ENCODE results near the gene HCRTR2. TPM values are rescaled to one million over a fixed set of nuclear protein-coding genes. Genes with fewer than 3 reads are reported as not detected.
"Not testable (repeated sequence)": the region's sequence is repeated elsewhere in the genome, so short reads cannot be mapped to it uniquely, and the experiment has no call there.

The HCRTR2 gene
- total RNA-seq, 1 donor from 2014 or later = 0.27 TPM

- no peak for TF ChIP-seq CTCF (conservative IDR thresholded peaks at IDR 0.05)
These were observed 32.7 kb upstream of the HCRTR2 start for GRCh38 chr6:55141611-55142010.

GRCh38 chr6:55142610-55143009 lies 31.7 kb upstream of the HCRTR2 start:
- Mint-ChIP-seq H3K4me1 (ENCODE audit: unreplicated experiment) (no peaks in the 10 kb centered on the region), H3K9me3 (peaks cover 5% of the 10 kb centered on the region), H3K36me3 (no peaks in the 10 kb centered on the region), H3K27me3 (no peaks in the 10 kb centered on the region), H3K4me3 (no peak overlapping the region), H3K27ac (no peak overlapping the region)
- DNase-seq (ENCODE audit: extremely low spot score, unreplicated experiment) = no peak
- TF ChIP-seq CTCF (conservative IDR thresholded peaks at IDR 0.05) = no peak

More at GRCh38 chr6:55141611-55142010, 32.7 kb upstream of the HCRTR2 start:
- H3K4me3 Mint-ChIP-seq = no peak overlapping the region
- no peak for DNase-seq (ENCODE audit: extremely low spot score, unreplicated experiment)
- H3K9me3 Mint-ChIP-seq = peaks cover 5% of the 10 kb centered on the region
- no peaks in the 10 kb centered on the region for H3K27me3 Mint-ChIP-seq
- H3K4me1 Mint-ChIP-seq (ENCODE audit: unreplicated experiment) = no peaks in the 10 kb centered on the region
- H3K36me3 Mint-ChIP-seq = no peaks in the 10 kb centered on the region
- H3K27ac Mint-ChIP-seq = no peak overlapping the region

- TF ChIP-seq CTCF (conservative IDR thresholded peaks at IDR 0.05) = no peak
- no peaks in the 10 kb centered on the region for H3K9me3 Mint-ChIP-seq
- H3K4me3 Mint-ChIP-seq = no peak overlapping the region
- H3K27me3 Mint-ChIP-seq = no peaks in the 10 kb centered on the region
- H3K27ac Mint-ChIP-seq = no peak overlapping the region
- H3K4me1 Mint-ChIP-seq (ENCODE audit: unreplicated experiment) = no peaks in the 10 kb centered on the region
- H3K36me3 Mint-ChIP-seq = no peaks in the 10 kb centered on the region
- no peak for DNase-seq (ENCODE audit: extremely low spot score, unreplicated experiment)
These were observed 21.0 kb upstream of the HCRTR2 start for GRCh38 chr6:55153284-55153683.

- H3K4me3 Mint-ChIP-seq; H3K9me3 Mint-ChIP-seq; DNase-seq (ENCODE audit: extremely low spot score, unreplicated experiment); H3K27ac Mint-ChIP-seq; H3K27me3 Mint-ChIP-seq; H3K4me1 Mint-ChIP-seq (ENCODE audit: unreplicated experiment); H3K36me3 Mint-ChIP-seq: not testable (repeated sequence)
These were observed 15.5 kb upstream of the HCRTR2 start for GRCh38 chr6:55158784-55159183.

- Mint-ChIP-seq H3K27ac (no peak overlapping the region), H3K4me1 (ENCODE audit: unreplicated experiment) (no peaks in the 10 kb centered on the region), H3K27me3 (peaks cover 34% of the 10 kb centered on the region), H3K9me3 (no peaks in the 10 kb centered on the region), H3K4me3 (no peak overlapping the region), H3K36me3 (no peaks in the 10 kb centered on the region)
- no peak for TF ChIP-seq CTCF (conservative IDR thresholded peaks at IDR 0.05)
- no peak for DNase-seq (ENCODE audit: extremely low spot score, unreplicated experiment)
These were observed 6.5 kb upstream of the HCRTR2 start for GRCh38 chr6:55167860-55168259.

GRCh38 chr6:55175078-55176049 lies 1.0 kb downstream of the HCRTR2 start:
- peaks cover 81% of the 10 kb centered on the region for H3K27me3 Mint-ChIP-seq
- H3K4me1 Mint-ChIP-seq (ENCODE audit: unreplicated experiment) = no peaks in the 10 kb centered on the region
- no peaks in the 10 kb centered on the region for H3K9me3 Mint-ChIP-seq
- no peak for TF ChIP-seq CTCF (conservative IDR thresholded peaks at IDR 0.05)
- no peak overlapping the region for H3K27ac Mint-ChIP-seq
- no peak for DNase-seq (ENCODE audit: extremely low spot score, unreplicated experiment)
- H3K4me3 Mint-ChIP-seq = peak overlapping the region; percentile 74
- H3K36me3 Mint-ChIP-seq = no peaks in the 10 kb centered on the region
